HG03460 (cell line): ENCODE data around the gene IKZF3.
"Not testable (repeated sequence)": the region's sequence is repeated elsewhere in the genome, so short reads cannot be mapped to it uniquely, and the experiment has no call there.

ENCODE experiments used
- ATAC-seq: cut with Tn5 transposase; IDR thresholded peaks from one replicate; pipeline ENCODE4 v1.9.1; 2021; ENCODE audit not compliant: unreplicated experiment

IKZF3 gene

DNA sequence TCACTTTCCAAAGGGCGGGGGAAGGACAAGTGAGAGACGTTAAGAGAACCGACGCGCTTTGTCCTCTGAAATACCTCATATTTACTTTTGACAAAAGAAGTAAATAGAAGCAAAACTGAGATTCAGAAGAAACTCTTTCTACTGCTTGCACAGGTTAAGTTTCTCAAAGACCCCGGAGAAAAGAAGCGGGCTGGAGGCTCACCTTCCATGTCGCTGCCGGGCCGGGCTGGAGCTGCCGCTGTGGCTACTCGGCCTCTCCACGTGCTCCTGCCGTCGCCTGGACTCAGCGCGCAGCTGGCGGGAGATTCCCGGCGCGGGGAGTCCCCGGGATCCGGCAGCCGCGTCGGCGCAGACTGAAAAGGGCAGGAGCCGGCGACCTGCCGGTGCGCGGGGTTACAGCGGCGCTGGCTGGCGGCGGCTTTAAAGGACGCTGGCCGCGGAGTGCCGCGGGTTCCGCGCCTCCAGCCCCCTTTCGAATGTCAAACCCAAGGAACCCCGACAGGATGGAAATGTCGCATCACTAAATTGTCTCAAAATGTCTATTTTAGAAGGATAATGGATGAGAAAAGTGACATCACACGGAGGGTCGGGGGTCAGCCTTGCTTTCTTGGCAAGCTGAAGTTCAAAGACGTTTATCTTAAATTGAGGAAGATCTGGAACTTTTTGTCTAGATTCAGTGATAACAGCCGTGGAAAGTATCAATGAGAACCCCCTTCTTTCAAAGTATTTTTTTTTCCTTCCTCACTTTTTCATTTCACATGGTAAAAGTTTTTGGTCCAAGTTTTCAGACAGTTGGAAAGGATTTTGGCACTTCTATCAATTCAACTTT lies at the start of gene IKZF3:
Gene IKZF3 (minus strand): TSS at position 395 of the 829 bp plus-strand sequence. CDS start 186 bp downstream, at position 209.
- no peak for ATAC-seq

DNA sequence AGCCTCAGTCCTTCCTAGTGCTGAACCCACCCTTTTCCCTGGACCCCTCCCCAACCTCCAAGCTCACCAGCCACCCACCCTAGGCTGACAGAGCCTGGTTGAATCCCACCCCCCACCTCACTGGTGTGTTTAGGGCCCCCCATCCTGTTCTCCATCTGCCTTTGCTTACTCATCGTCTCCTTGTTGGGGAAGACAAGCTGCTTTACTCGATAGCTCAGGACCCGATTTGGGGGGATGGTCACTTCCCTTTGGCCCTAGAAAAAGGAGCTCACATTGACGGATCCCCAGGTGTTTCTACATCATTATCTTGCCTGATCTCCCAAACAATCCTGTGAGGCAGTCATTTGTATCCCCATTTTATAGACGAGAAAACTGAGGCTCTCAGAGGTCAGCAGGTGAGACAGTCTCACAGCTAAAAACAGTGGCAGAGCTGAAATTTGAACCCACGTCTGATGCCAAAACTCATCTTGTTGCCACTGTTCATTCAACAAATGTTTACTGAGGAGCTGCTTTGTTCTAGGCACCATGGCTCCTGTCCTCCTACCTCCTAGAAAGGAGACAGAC lies 44.8 kb upstream of the IKZF3 start:
- no peak for ATAC-seq

DNA sequence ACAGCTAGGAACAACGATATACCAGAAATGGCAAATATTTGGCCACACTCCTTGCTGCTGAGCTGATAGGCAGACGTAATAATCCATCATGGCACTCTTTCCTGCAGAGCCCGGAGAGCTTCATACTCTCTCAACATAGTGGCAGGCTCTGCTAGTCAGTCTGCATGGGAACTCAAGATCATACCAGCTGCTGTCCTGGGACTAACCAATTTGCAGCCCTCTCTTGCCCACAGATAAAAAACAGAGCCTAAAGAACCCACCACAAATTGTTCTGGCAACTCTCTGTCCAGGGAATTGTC lies 40.8 kb upstream of the IKZF3 start:
- no peak for ATAC-seq

DNA sequence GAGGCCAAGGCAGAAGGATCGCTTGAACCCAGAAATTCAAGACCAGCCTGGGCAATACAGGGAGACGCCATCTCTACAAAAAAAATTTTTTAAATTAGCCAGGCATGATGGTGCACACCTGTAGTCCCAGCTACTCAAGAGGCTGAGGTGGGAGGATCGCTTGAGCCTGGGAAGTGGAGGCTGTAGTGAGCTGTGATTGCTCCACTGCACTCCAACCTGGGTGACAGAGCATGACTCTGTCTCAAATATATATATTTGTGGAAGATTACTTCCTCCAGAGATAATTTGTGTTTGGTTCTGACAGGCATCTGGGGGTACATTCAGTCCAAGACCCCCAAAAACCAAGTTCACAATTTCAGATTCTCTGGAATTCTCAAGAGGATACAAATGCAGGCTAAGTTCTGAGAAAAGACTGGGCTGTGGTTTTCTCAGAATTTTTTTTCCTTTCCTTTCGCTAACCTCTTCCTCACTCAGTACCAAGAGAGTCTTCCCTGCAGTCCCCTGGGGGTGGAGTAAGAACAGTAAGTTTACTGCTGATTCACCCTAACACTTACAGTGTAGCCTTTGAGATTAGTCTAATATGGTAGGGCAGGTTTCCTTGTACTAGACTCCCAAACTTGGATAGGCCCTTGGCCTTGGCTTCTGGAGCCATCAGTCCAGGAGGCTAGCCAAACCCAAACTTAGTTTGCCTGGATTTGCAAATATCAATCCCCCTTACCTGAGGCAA lies 39.2 kb upstream of the IKZF3 start:
- no peak for ATAC-seq

DNA sequence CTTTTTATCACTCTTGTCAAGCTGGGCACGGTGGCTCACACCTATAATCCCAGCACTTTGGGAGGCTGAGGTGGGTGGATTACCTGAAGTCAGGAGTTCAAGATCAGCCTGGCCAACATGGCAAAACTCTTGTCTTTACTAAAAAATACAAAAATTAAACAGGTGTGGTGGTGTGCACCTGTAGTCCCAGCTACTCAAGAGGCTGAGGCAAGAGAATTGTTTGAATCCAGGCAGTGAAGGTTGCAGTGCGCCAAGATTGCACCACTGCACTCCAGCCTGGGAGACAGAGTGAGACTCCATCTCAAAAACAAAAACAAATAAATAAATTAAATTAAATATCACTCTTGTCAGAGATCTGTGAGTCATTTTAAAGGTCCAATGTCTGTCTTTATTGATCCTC lies 37.9 kb upstream of the IKZF3 start:
- ATAC-seq: not testable (repeated sequence)

DNA sequence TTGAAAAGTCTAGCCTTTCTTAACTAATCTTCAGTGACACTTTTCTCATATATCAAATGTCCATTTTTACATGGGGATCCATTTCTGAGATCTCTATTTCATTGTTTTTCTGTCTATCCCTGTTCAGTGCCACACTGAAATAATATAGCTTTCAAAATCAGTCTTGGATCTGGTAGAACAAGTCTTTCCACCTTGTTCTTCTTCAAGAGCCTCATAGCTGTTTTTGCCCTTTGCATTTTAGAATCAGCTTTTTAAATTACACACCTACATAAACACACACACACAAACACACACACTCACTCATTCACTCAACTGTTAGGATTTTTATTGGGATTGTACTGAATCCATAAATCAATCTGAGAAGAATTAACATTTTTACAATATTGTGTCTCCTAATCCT lies 35.1 kb upstream of the IKZF3 start:
- no peak for ATAC-seq

DNA sequence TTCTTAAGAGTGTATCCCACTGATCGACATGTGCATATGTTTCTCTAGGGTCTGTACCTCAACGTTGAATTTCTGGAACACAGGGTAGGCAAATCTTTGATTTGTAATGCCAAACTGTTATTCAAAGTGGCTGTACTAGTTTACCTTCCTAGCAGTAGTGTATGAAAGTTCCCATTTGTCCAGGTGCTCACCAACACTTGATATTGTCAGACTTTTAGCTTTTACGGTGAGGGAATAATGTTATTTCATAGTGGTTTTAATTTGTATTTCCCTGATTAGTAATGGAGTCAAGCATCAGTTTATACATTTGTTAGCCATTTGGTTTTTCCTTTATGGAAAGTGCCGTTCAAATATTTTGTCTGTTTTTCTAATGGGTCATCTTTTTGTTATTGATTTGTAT lies 34.0 kb upstream of the IKZF3 start:
- ATAC-seq: no peak

DNA sequence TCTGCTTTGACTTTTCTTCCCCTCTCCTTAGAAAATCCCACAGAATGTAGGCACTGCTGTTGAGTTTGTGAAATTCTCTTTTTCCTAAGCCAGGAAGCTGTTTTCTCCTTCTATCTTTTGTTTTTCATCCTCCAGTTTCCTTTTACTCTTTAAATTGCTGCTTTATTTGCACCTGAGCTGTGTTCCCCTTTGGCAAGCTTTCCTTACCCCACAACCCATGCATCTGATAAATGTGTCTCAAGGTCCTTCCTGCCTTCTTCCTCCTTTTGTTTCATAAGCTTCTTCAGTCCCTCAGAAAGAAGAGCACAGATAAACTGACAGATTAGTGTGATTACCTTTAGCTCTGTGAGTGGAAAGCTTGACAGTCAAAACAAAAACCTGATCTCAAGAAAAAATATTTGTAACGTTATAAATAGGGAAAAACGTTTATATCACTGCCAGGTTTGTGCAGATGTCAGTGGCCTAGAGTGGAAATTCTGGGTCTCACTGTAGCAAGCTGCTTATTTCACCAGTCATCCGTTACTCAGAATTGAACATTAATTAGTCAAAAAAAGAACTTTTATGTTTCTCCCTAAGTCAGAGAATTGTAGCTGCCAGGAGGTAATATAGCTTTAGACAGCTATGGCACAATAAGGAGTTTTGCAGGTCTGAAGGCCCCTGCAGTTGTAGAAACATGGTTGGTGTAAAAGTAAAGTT lies 30.7 kb upstream of the IKZF3 start:
- no peak for ATAC-seq

DNA sequence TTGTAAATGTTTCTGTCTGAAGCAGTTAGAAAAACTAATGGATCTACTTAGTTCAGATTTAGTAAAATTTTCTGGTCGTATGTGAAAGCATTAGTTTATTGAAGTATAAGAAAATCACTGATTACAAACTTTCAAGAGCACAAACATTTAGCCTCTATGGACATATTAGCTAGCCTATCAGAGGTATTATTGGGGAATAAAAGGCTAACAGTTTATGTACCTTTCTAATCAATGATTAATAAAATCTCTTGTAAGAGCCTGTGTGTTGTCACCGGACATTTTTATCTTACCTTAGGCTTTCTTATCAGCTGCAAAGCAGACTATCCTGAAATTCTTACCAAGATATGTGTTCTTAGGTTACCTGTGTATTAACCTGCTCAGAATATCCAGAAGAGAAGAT lies 25.1 kb upstream of the IKZF3 start:
- ATAC-seq: no peak

DNA sequence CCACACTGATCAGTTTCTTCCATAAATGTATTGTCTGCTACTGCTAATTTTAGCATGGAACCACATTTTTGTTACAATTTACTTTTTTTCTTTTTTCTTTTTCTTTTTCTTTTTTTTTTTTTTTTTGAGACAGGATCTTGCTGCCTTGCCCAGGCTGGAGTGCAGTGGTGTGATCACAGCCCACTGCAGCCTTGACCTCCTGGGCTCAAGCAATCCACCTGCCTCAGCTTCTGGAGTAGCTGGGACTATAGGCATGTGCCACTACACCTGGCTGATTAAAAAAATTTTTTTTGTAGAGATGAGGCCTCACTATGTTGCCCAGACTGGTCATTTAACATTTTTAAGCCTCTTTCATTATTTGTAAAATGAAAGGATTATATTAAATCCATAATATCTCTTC lies 23.0 kb upstream of the IKZF3 start:
- ATAC-seq: no peak

DNA sequence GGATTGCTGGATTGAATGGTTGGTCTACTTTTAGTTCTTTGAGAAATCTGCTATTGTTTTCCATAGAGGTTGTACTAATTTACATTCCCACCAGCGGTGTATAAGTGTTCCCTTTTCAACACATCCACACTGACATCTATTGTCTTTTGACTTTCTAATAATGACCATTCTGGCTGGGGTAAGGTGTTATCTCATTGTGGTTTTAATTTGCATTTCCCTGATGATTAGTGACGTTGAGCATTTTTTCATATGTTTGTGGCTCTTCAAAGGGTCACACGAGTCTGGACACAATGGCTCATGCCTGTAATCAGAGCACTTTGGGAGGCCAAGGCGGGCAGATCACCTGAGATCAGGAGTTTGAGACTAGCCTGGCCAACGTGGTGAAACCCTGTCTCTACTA lies 22.0 kb upstream of the IKZF3 start:
- not testable (repeated sequence) for ATAC-seq

DNA sequence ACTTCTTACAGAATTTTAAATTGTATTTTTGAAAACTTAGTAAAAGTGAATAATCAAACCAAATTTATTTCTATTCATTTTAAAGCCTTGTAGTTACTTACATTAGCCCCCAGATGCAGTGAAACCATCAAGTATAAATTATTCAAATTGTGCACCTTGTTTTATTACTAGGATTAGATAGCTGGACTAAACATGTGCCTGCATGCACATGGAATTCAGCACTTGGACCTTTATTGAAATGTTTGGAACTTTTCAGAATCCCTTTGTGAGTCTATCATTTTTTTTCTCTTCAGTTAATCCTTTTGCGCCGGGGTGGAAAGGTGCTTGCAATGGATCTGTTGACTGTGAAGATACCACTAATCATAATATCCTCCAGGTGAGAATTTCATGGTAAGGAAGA lies 8.6 kb upstream of the IKZF3 start:
- no peak for ATAC-seq

DNA sequence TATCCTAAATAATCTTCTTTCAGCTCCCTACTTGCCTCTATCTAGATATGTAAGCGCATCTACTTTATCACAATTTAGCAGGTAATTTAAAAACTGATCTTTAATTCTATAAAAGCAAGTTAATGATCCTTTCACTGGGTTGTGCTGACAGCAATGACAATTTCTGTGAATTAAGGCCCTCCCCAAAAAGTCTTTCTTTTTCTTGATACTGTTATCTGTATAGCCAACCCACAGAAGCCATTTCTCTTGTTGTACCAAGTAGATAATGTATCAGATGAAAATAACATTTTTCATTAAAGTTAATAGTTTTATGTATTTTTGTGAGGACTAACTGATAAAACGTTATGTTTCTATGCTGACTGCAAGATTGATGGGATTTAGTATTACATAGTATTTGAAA lies 7.7 kb upstream of the IKZF3 start:
- no peak for ATAC-seq

DNA sequence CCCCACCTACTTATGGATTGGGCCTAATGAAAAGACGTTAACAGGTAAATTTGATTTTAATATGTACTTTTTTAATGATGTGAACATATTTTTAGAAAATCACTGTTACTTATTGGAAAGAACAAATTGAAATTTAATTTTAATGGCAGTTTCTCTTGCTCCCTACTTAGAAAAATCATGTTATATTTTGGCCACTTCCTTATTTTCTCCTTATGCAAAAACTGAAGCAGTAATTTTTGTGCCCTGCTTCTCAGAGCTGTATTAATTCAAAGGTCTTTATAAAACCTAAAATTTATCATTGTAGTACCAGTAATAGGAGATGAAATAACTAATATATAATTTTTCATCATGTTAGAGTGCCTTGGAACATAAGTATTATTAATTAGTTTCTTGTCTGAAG lies 6.7 kb upstream of the IKZF3 start:
- no peak for ATAC-seq

DNA sequence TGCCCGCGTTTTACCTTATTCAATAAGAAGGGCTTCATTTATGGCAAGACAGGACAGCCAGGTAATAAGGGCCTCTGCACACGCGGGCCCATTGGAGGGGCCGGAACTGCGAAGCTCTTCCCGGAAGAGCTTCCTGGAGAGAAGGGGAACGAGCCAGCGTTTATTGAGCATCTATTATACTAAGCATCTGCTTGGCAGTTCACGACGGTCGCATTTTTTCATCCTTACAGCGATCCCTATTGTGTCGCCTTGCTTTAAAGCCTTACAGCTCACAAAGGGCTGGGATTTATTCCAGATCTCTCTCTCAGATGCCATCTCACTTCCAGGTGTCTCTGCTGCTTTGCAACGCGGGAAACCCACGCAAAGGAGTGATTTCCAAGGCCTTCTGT lies 4.4 kb upstream of the IKZF3 start:
- no peak for ATAC-seq

DNA sequence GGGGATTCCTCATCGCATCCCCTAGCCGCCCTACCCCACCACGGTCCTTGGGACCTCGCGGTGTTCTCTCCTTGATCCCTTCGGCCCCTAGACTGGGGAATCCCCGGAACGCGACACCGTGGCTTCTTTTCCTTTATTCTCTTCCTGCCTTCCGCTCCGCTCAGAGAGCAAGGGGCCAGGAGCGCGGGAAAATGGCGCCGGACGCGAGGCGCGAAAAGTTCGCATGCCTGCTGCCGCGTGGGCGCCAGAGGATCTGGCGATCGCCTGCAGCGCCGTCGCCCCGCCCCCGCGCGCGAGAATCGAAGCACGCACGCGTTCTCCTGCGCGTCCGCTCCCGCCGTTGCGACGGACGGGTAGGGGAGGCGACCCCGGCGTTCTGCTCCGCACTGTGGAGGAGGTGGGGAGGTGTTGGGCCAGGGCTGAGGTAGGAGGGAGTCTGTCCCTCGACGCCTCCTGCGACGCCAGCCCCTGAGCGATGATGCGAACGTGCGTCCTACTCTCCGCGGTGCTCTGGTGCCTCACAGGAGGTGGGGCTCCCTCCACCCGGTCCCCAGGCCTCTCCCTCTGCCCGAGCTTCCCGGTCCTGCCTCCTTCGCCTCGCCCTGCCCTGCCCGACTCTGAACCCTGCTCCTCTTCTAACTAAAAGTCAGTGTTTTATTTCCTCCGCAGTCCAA lies 3.9 kb upstream of the IKZF3 start, which contains the start of gene ZPBP2:
Gene ZPBP2 (plus strand): TSS at position 323 of the 674 bp plus-strand sequence. CDS start 153 bp downstream, at position 476.
- no peak for ATAC-seq

DNA sequence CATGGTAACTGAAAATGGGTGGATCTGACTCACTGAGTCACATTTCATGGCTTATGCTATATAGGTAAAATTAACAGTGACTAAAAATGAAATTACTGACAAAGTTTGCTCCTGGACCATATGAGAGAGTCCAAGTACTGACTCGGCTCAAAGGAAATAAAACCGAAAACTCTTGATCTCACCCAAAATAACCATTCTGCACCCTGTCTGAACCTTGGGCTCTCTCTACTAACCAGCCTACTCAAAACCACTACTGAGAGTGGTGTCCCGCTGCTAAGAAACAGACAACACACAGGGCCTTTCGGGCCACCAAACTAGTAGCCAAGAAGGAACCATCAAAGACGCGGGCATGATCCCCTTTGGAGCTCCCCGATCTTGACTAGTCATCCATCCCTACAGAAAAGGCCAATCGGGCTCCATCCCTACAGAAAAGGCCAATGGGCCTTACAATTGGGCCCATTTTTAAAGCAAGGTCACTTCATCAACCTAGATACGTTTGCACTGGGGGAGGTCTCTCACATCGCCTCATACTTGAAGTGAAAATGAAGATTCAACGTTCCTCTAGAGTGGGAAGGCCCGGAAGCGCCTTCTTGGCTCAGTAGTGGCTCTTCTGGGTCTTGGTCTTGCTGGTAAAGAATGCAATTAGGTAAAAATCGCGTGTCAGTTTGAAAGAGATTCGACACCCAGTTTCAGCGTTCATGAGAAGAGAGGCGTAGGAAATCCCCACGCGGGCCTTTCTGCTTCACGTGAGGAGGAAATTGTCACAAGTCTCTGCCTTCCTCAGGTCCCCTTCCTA lies 3.2 kb upstream of the IKZF3 start:
- peak; percentile 57 for ATAC-seq

DNA sequence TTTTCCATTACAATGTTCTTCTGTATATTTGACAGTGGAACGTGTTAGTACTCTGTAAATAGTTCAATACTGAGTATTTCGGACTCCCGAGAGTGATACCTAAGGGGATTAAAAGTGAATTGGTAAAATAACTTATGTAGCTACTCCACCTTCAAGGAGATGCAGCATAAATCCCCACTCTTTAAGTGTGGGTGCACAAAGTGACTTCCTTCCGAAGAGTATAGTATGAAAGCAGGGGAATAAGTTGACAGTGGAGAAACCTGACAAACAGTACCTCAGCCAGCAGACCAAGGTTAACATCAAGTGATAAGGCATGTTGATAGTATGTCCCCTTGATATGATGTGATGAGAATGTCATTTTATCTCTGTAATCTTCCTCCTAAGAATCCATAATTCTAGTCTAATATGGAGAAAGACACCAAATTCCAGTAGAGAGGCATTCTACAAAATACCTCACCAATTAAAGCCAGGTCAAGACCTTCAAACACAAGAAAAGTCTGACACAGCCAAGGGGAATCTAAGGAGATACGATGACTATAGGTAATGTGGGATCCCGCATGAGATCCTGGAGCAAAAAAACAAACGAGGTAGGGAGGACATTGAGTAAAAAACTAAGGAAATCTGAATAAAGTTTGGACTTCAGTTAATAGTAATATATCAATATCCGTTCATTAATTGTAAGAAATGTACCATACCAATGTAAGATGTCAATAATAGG lies 2.1 kb upstream of the IKZF3 start:
- ATAC-seq: no peak

DNA sequence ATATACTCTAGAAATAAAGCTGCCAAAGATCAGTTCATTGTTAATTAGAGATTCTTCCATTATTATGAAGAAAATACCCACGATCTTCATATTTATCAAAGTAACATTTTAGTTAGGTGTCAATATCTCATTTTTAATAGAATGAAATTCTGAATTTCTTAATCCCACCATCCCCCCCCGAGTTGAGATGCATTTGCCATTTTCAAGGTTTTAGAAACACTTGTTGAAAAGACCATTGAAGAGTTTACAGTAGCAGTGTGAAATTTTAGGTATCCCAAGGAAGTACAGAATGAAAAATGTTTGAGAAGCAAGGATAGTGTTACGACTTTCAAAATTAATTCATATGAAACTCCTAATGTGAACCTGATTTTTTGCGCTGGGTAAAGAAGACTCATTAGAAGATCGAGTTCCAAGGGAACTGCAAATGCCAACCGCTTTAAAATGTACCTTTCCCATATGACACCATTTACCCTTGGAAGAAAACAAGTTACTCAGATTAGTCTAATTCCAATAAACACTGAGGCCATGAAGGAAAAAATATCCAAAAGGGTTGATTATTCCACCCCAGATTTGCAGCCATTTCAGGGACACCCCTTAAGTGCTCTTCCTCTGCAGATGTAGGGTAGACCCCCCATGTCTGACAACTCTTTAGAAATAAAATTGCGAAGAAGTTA lies 731 bp downstream of the IKZF3 start:
- ATAC-seq: no peak
